Peyer's patch (tissue), 4 donors: ENCODE data around the gene PLIN1. TPM values are rescaled to one million over a fixed set of nuclear protein-coding genes. Genes with fewer than 3 reads are reported as not detected.

Source experiments
- DNase-seq, 3 donors: peaks; one replicate each; pipeline ENCODE4 v3.0.0-alpha.2; 2017 to 2019
- H3K27ac ChIP-seq, 4 donors: fragments of 200-600 bp; sonication (generic); one replicate each; pipeline ENCODE4 v1.5.1; 2016 to 2019
- H3K27me3 ChIP-seq, 2 donors: fragments of 200-600 bp; sonication (generic); one replicate each; pipeline ENCODE4 v1.5.1; 2019
- H3K36me3 ChIP-seq, 3 donors: fragments of 200-600 bp; sonication (generic); one replicate each; pipeline ENCODE4 v1.5.1; 2016 to 2019
- H3K4me1 ChIP-seq, 4 donors: fragments of 200-600 bp; sonication (generic); one replicate each; pipeline ENCODE4 v1.5.1; 2016 to 2019
- H3K4me3 ChIP-seq, 4 donors: fragments of 200-600 bp; sonication (generic); 1 replicate in 3 of 4; 2 replicates in 1 of 4; pipeline ENCODE4 v1.5.1; 2016 to 2019; ENCODE audit warnings: mild to moderate bottlenecking in 1 of 4
- H3K9me3 ChIP-seq, 4 donors: fragments of 200-600 bp; sonication (generic); one replicate each; pipeline ENCODE4 v1.5.1; 2016 to 2019; ENCODE audit warnings: mild to moderate bottlenecking in 1 of 4
- CTCF ChIP-seq, 6 experiments: fragments of 450-650 bp in 4 of 6; fragments of 200-600 bp in 2 of 6; sonication (generic) in 1 of 6; IDR thresholded peaks; one replicate each; pipeline ENCODE4 v1.5.1; 2017 to 2019; ENCODE audit warnings: antibody characterized with exemption in 6 of 6, mild to moderate bottlenecking in 3 of 6, moderate library complexity in 1 of 6
- POLR2A ChIP-seq, 2 donors: fragments of 450-650 bp; IDR thresholded peaks; one replicate each; pipeline ENCODE4 v1.5.1; 2017; ENCODE audit warnings: antibody characterized with exemption in 2 of 2, mild to moderate bottlenecking in 2 of 2, moderate library complexity in 2 of 2
- total RNA-seq, 4 donors: library from RNA; depleted of rRNA; stranded (reverse); fragments of >200 nt; gene quantifications; one replicate each; pipeline ENCODE4 v1.1.0, GENCODE V29; 2016

PLIN1 gene
- total RNA-seq, 4 donors from 2014 or later, result 7.5 to 10.1 (median 8.9) TPM; not detected in 1

- no peak overlapping the region for H3K27ac ChIP-seq
- no peak for DNase-seq
- no peaks in the 10 kb centered on the region for H3K27me3 ChIP-seq
- no peak for TF ChIP-seq CTCF (IDR thresholded peaks at IDR 0.05)
- TF ChIP-seq POLR2A (IDR thresholded peaks at IDR 0.05), result no peak
- H3K36me3 ChIP-seq, result peaks cover 0 to 30% (median 0%) of the 10 kb centered on the region in 3 donors
- no peak overlapping the region for H3K4me3 ChIP-seq
- H3K4me1 ChIP-seq, result no peaks in the 10 kb centered on the region
- no peaks in the 10 kb centered on the region for H3K9me3 ChIP-seq
These were observed 45.6 kb downstream of the PLIN1 start for GRCh38 chr15:89633585-89633984.

- no peak overlapping the region for H3K27ac ChIP-seq
- no peak for DNase-seq
- no peak overlapping the region for H3K4me3 ChIP-seq
- H3K9me3 ChIP-seq, result no peaks in the 10 kb centered on the region
- H3K36me3 ChIP-seq, result peaks cover 0 to 33% (median 0%) of the 10 kb centered on the region in 3 donors
- TF ChIP-seq CTCF (IDR thresholded peaks at IDR 0.05) (no peak), POLR2A (IDR thresholded peaks at IDR 0.05) (no peak)
- H3K27me3 ChIP-seq, result no peaks in the 10 kb centered on the region
- H3K4me1 ChIP-seq, result no peaks in the 10 kb centered on the region
These were observed 46.4 kb downstream of the PLIN1 start for GRCh38 chr15:89632563-89633430.

DNA sequence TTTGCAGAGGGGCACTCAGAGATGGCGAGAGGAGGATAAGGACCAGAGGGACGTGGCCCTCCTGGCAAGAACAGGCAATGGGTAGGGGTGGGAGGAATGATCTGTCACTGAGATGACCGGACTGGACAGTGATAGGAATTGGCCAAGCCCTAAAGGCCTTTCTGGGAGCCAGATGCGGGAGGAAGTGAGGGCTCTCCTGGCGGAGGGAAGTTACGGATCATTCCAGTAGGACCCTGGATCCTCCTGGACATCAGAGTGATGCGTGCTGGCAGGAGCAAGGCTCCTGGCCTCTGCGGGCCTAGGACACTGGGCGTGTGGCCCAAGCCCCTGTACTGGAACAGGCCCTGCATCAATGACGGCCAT, 47.3 kb downstream of the PLIN1 start:
- Histone ChIP-seq H3K4me1 (no peaks in the 10 kb centered on the region), H3K4me3 (no peak overlapping the region), H3K36me3 (peaks cover 0 to 33% (median 0%) of the 10 kb centered on the region in 3 donors), H3K27ac (no peak overlapping the region), H3K9me3 (no peaks in the 10 kb centered on the region), H3K27me3 (no peaks in the 10 kb centered on the region)
- TF ChIP-seq CTCF (IDR thresholded peaks at IDR 0.05), result no peak
- TF ChIP-seq POLR2A (IDR thresholded peaks at IDR 0.05), result no peak
- DNase-seq, result no peak

- no peak overlapping the region for H3K4me3 ChIP-seq
- DNase-seq, result no peak
- no peak overlapping the region for H3K27ac ChIP-seq
- H3K27me3 ChIP-seq, result no peaks in the 10 kb centered on the region
- TF ChIP-seq CTCF (IDR thresholded peaks at IDR 0.05) (no peak), POLR2A (IDR thresholded peaks at IDR 0.05) (no peak)
- peaks cover 0 to 33% (median 0%) of the 10 kb centered on the region in 3 donors for H3K36me3 ChIP-seq
- H3K4me1 ChIP-seq, result no peaks in the 10 kb centered on the region
- H3K9me3 ChIP-seq, result no peaks in the 10 kb centered on the region
These were observed 47.9 kb downstream of the PLIN1 start for GRCh38 chr15:89630974-89631901.

- no peaks in the 10 kb centered on the region for H3K27me3 ChIP-seq
- DNase-seq, result no peak
- no peak overlapping the region for H3K4me3 ChIP-seq
- H3K9me3 ChIP-seq, result no peaks in the 10 kb centered on the region
- peaks cover 0 to 33% (median 0%) of the 10 kb centered on the region in 3 donors for H3K36me3 ChIP-seq
- no peak overlapping the region for H3K27ac ChIP-seq
- no peaks in the 10 kb centered on the region for H3K4me1 ChIP-seq
- TF ChIP-seq POLR2A (IDR thresholded peaks at IDR 0.05) (no peak), CTCF (IDR thresholded peaks at IDR 0.05) (no peak)
These were observed 48.9 kb downstream of the PLIN1 start for GRCh38 chr15:89630260-89630659.
